ENCODE results near the gene ZNF768. TPM values are rescaled to one million over a fixed set of nuclear protein-coding genes. Genes with fewer than 3 reads are reported as not detected.

The ZNF768 gene
- total and polyA plus RNA-seq, 2 of the 13 experiments (the other 11 are each of a cell fraction or from before 2014, with no cell fraction given): 26.7 to 34.4 TPM

- TF ChIP-seq, protein P1, sequence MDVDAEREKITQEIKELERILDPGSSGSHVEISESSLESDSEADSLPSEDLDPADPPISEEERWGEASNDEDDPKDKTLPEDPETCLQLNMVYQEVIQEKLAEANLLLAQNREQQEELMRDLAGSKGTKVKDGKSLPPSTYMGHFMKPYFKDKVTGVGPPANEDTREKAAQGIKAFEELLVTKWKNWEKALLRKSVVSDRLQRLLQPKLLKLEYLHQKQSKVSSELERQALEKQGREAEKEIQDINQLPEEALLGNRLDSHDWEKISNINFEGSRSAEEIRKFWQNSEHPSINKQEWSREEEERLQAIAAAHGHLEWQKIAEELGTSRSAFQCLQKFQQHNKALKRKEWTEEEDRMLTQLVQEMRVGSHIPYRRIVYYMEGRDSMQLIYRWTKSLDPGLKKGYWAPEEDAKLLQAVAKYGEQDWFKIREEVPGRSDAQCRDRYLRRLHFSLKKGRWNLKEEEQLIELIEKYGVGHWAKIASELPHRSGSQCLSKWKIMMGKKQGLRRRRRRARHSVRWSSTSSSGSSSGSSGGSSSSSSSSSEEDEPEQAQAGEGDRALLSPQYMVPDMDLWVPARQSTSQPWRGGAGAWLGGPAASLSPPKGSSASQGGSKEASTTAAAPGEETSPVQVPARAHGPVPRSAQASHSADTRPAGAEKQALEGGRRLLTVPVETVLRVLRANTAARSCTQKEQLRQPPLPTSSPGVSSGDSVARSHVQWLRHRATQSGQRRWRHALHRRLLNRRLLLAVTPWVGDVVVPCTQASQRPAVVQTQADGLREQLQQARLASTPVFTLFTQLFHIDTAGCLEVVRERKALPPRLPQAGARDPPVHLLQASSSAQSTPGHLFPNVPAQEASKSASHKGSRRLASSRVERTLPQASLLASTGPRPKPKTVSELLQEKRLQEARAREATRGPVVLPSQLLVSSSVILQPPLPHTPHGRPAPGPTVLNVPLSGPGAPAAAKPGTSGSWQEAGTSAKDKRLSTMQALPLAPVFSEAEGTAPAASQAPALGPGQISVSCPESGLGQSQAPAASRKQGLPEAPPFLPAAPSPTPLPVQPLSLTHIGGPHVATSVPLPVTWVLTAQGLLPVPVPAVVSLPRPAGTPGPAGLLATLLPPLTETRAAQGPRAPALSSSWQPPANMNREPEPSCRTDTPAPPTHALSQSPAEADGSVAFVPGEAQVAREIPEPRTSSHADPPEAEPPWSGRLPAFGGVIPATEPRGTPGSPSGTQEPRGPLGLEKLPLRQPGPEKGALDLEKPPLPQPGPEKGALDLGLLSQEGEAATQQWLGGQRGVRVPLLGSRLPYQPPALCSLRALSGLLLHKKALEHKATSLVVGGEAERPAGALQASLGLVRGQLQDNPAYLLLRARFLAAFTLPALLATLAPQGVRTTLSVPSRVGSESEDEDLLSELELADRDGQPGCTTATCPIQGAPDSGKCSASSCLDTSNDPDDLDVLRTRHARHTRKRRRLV (CRISPR knock-in tag; IDR thresholded peaks at IDR 0.05): peak; percentile 49; the same call in 1 of the 2 replicates
- no peak for TF ChIP-seq ZFYVE20 (CRISPR knock-in tag; IDR thresholded peaks at IDR 0.05; ENCODE audit: borderline replicate concordance, low read depth)
- TF ChIP-seq BCLAF1 (IDR thresholded peaks at IDR 0.05): no peak
- TF ChIP-seq NFKB2 (CRISPR knock-in tag; IDR thresholded peaks at IDR 0.05; ENCODE audit: borderline replicate concordance): peak; percentile 94
- no peak for TF ChIP-seq ZNF530 (CRISPR knock-in tag; IDR thresholded peaks at IDR 0.05; ENCODE audit: low read depth)
- TF ChIP-seq, protein P2, sequence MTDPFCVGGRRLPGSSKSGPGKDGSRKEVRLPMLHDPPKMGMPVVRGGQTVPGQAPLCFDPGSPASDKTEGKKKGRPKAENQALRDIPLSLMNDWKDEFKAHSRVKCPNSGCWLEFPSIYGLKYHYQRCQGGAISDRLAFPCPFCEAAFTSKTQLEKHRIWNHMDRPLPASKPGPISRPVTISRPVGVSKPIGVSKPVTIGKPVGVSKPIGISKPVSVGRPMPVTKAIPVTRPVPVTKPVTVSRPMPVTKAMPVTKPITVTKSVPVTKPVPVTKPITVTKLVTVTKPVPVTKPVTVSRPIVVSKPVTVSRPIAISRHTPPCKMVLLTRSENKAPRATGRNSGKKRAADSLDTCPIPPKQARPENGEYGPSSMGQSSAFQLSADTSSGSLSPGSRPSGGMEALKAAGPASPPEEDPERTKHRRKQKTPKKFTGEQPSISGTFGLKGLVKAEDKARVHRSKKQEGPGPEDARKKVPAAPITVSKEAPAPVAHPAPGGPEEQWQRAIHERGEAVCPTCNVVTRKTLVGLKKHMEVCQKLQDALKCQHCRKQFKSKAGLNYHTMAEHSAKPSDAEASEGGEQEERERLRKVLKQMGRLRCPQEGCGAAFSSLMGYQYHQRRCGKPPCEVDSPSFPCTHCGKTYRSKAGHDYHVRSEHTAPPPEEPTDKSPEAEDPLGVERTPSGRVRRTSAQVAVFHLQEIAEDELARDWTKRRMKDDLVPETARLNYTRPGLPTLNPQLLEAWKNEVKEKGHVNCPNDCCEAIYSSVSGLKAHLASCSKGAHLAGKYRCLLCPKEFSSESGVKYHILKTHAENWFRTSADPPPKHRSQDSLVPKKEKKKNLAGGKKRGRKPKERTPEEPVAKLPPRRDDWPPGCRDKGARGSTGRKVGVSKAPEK (CRISPR knock-in tag; IDR thresholded peaks at IDR 0.05; ENCODE audit: borderline replicate concordance): no peak
- TF ChIP-seq MEIS1 (CRISPR knock-in tag; IDR thresholded peaks at IDR 0.05; ENCODE audit: borderline replicate concordance): no peak
- no peak for TF ChIP-seq ZBTB34 (CRISPR knock-in tag; IDR thresholded peaks at IDR 0.05)
- TF ChIP-seq, protein P3, sequence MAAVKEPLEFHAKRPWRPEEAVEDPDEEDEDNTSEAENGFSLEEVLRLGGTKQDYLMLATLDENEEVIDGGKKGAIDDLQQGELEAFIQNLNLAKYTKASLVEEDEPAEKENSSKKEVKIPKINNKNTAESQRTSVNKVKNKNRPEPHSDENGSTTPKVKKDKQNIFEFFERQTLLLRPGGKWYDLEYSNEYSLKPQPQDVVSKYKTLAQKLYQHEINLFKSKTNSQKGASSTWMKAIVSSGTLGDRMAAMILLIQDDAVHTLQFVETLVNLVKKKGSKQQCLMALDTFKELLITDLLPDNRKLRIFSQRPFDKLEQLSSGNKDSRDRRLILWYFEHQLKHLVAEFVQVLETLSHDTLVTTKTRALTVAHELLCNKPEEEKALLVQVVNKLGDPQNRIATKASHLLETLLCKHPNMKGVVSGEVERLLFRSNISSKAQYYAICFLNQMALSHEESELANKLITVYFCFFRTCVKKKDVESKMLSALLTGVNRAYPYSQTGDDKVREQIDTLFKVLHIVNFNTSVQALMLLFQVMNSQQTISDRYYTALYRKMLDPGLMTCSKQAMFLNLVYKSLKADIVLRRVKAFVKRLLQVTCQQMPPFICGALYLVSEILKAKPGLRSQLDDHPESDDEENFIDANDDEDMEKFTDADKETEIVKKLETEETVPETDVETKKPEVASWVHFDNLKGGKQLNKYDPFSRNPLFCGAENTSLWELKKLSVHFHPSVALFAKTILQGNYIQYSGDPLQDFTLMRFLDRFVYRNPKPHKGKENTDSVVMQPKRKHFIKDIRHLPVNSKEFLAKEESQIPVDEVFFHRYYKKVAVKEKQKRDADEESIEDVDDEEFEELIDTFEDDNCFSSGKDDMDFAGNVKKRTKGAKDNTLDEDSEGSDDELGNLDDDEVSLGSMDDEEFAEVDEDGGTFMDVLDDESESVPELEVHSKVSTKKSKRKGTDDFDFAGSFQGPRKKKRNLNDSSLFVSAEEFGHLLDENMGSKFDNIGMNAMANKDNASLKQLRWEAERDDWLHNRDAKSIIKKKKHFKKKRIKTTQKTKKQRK (IDR thresholded peaks at IDR 0.05; ENCODE audit: low read length): no peak
- 0 out of 2 replicates have a peak, but pooled peaks have one; percentile 5 for TF ChIP-seq HNF4A (CRISPR knock-in tag; IDR thresholded peaks at IDR 0.05)
- TF ChIP-seq TBP (CRISPR knock-in tag; IDR thresholded peaks at IDR 0.05): no peak
These were observed 9.4 kb upstream of the ZNF768 start (continued) for GRCh38 chr16:30535777-30536190.

Measured in HepG2 (cell line).